Astrocyte (in vitro differentiated cells and primary cell): ENCODE measurements around the gene NUP210. TPM values are rescaled to one million over a fixed set of nuclear protein-coding genes. Genes with fewer than 3 reads are reported as not detected.

Source experiments
- DNase-seq: peaks from one replicate; pipeline ENCODE4 v3.0.0-alpha.2; 2010; ENCODE audit warnings: low read depth
- FAIRE-seq: peaks from 2 replicates; lab custom pipeline; 2011; peaks lifted over from hg19 to GRCh38; lab: Jason Lieb, UNC
- H2AFZ ChIP-seq: 2 replicates; pipeline ENCODE4 v1.6.0; 2012; ENCODE audit warnings: low read depth, low read length, inconsistent platforms
- H3K27ac ChIP-seq: 2 replicates; pipeline ENCODE4 v1.5.1; 2011; ENCODE audit warnings: low read depth, low read length, inconsistent platforms
- H3K27me3 ChIP-seq: 2 replicates; pipeline ENCODE4 v1.6.0; 2011; ENCODE audit warnings: low read length, inconsistent platforms; ENCODE audit not compliant: insufficient read depth
- H3K36me3 ChIP-seq: 2 replicates; pipeline ENCODE4 v1.5.1; 2011; ENCODE audit warnings: low read length, inconsistent platforms; ENCODE audit not compliant: insufficient read depth
- H3K4me1 ChIP-seq: 2 replicates; pipeline ENCODE4 v1.5.1; 2011; ENCODE audit warnings: low read length, inconsistent platforms; ENCODE audit not compliant: insufficient read depth
- H3K4me2 ChIP-seq: 2 replicates; pipeline ENCODE4 v1.6.0; 2012; ENCODE audit warnings: low read length, inconsistent platforms
- H3K4me3 ChIP-seq: 2 replicates; pipeline ENCODE4 v1.5.1; 2011; ENCODE audit warnings: low read depth, mild to moderate bottlenecking, low read length, inconsistent platforms; ENCODE audit not compliant: insufficient read depth
- H3K79me2 ChIP-seq: 2 replicates; pipeline ENCODE4 v1.6.0; 2012; ENCODE audit warnings: mild to moderate bottlenecking, low read length, inconsistent platforms; ENCODE audit not compliant: insufficient read depth
- H3K9ac ChIP-seq: 2 replicates; pipeline ENCODE4 v1.6.0; 2012; ENCODE audit warnings: mild to moderate bottlenecking, low read length, inconsistent platforms
- H3K9me3 ChIP-seq: 2 replicates; pipeline ENCODE4 v1.5.1; 2012; ENCODE audit warnings: low read depth, mild to moderate bottlenecking, low read length, inconsistent platforms; ENCODE audit not compliant: insufficient read depth
- H4K20me1 ChIP-seq: 2 replicates; pipeline ENCODE4 v1.6.0; 2012; ENCODE audit warnings: low read length, inconsistent platforms; ENCODE audit not compliant: insufficient read depth
- H3K27ac Mint-ChIP-seq: one replicate; pipeline ENCODE4 v1.8.0; 2021; ENCODE audit warnings: mild to moderate bottlenecking, mixed read lengths; ENCODE audit not compliant: unreplicated experiment
- H3K27me3 Mint-ChIP-seq: one replicate; pipeline ENCODE4 v1.8.0; 2021; ENCODE audit warnings: low read depth, mixed read lengths; ENCODE audit not compliant: unreplicated experiment
- H3K36me3 Mint-ChIP-seq: one replicate; pipeline ENCODE4 v1.8.0; 2021; ENCODE audit warnings: low read depth, mixed read lengths; ENCODE audit not compliant: unreplicated experiment
- H3K4me1 Mint-ChIP-seq: one replicate; pipeline ENCODE4 v1.8.0; 2021; ENCODE audit warnings: low read depth, mixed read lengths; ENCODE audit not compliant: unreplicated experiment
- H3K4me3 Mint-ChIP-seq: one replicate; pipeline ENCODE4 v1.8.0; 2021; ENCODE audit warnings: mild to moderate bottlenecking, moderate library complexity, mixed read lengths; ENCODE audit not compliant: unreplicated experiment
- H3K9me3 Mint-ChIP-seq: one replicate; pipeline ENCODE4 v1.8.0; 2021; ENCODE audit warnings: mild to moderate bottlenecking, mixed read lengths; ENCODE audit not compliant: unreplicated experiment
- CTCF ChIP-seq: IDR thresholded peaks from 2 replicates; pipeline ENCODE4 v1.5.1; 2011; ENCODE audit warnings: low read depth, mild to moderate bottlenecking, inconsistent platforms, low read length, moderate library complexity; ENCODE audit not compliant: insufficient read depth
- EZH2 ChIP-seq: IDR thresholded peaks from 2 replicates; pipeline ENCODE4 v1.6.1; 2012; ENCODE audit warnings: mild to moderate bottlenecking, low read length, inconsistent platforms; ENCODE audit not compliant: insufficient read depth
- total RNA-seq: library from RNA; stranded (reverse); gene quantifications from 2 replicates; pipeline ENCODE4 v1.2.1, GENCODE V29; 2021

NUP210 gene
- total RNA-seq, 1 donor from 2014 or later = 1.2 TPM

GRCh38 chr3:13280811-13281506, 139.2 kb downstream of the NUP210 start:
- Histone ChIP-seq H3K27me3 (peaks cover 32% of the 10 kb centered on the region), H3K36me3 (no peaks in the 10 kb centered on the region), H2AFZ (no peak overlapping the region), H3K27ac (no peak overlapping the region), H3K4me1 (peaks cover 21% of the 10 kb centered on the region), H4K20me1 (no peaks in the 10 kb centered on the region), H3K9ac (no peak overlapping the region), H3K79me2 (no peaks in the 10 kb centered on the region), H3K4me2 (peak overlapping the region; percentile 74), H3K4me3 (no peak overlapping the region), H3K9me3 (peaks cover 8% of the 10 kb centered on the region)
- no peaks in the 10 kb centered on the region for H3K27me3 Mint-ChIP-seq
- no peak for TF ChIP-seq CTCF
- no peak for TF ChIP-seq EZH2
- DNase-seq (no peak), FAIRE-seq (no peak)
- H3K36me3 Mint-ChIP-seq = peaks cover 2% of the 10 kb centered on the region
- peak overlapping the region; percentile 90 for H3K4me3 Mint-ChIP-seq
- peaks cover 27% of the 10 kb centered on the region for H3K4me1 Mint-ChIP-seq
- peak overlapping the region; percentile 86 for H3K27ac Mint-ChIP-seq
- peaks cover 10% of the 10 kb centered on the region for H3K9me3 Mint-ChIP-seq

DNA sequence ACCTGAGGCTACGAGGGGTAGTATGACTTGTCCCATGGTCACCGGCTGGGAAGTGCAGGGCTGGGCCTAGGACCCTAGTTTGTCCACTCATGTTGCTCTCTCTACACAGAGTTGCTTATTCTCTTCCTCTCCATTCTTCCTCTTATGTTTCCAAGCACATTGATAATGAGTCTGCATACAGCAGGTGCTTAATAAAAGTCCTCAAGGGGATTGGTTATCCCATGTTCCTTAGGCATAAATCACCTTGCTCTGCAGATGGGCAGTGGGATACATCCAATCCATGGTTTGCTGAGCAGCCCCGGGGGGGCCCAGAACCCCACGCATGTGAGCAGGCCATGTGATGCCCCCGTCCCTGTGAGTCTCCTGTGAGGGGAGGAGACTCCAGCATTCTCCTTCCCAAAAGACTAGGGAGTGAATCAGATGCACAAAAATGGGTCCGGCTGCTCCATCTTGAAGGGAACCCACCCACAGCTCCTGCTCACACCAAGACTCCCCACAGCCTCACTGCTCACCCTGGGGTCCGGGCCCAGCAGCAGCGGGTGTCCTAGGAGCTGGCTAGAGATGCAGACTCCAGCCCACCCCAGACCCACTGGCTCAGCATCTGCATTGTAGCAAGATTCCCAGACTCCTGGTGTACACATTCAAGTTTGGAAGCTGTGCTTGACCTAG, 139.9 kb downstream of the NUP210 start:
- H2AFZ ChIP-seq = no peak overlapping the region
- Mint-ChIP-seq H3K4me3 (no peak overlapping the region), H3K36me3 (peaks cover 2% of the 10 kb centered on the region), H3K27me3 (peaks cover 3% of the 10 kb centered on the region), H3K4me1 (peaks cover 27% of the 10 kb centered on the region), H3K27ac (no peak overlapping the region), H3K9me3 (peaks cover 10% of the 10 kb centered on the region)
- no peak for FAIRE-seq
- DNase-seq = no peak
- no peak overlapping the region for H3K4me3 ChIP-seq
- H3K79me2 ChIP-seq = no peaks in the 10 kb centered on the region
- H3K27me3 ChIP-seq = peaks cover 29% of the 10 kb centered on the region
- peaks cover 8% of the 10 kb centered on the region for H3K9me3 ChIP-seq
- no peak overlapping the region for H3K4me2 ChIP-seq
- H3K27ac ChIP-seq = no peak overlapping the region
- no peak for TF ChIP-seq EZH2
- no peak for TF ChIP-seq CTCF
- H4K20me1 ChIP-seq = no peaks in the 10 kb centered on the region
- no peak overlapping the region for H3K9ac ChIP-seq
- H3K36me3 ChIP-seq = no peaks in the 10 kb centered on the region
- H3K4me1 ChIP-seq = peaks cover 21% of the 10 kb centered on the region

GRCh38 chr3:13279532-13279910, 140.6 kb downstream of the NUP210 start:
- H3K79me2 ChIP-seq = no peaks in the 10 kb centered on the region
- peaks cover 5% of the 10 kb centered on the region for H3K27me3 Mint-ChIP-seq
- peaks cover 29% of the 10 kb centered on the region for H3K27me3 ChIP-seq
- no peak overlapping the region for H3K27ac ChIP-seq
- no peaks in the 10 kb centered on the region for H3K36me3 ChIP-seq
- no peaks in the 10 kb centered on the region for H4K20me1 ChIP-seq
- no peak overlapping the region for H3K4me3 Mint-ChIP-seq
- FAIRE-seq (no peak), DNase-seq (no peak)
- H3K9me3 Mint-ChIP-seq = peaks cover 10% of the 10 kb centered on the region
- TF ChIP-seq CTCF (no peak), EZH2 (no peak)
- H3K9ac ChIP-seq = no peak overlapping the region
- peaks cover 2% of the 10 kb centered on the region for H3K36me3 Mint-ChIP-seq
- H3K27ac Mint-ChIP-seq = no peak overlapping the region
- peaks cover 8% of the 10 kb centered on the region for H3K9me3 ChIP-seq
- no peak overlapping the region for H2AFZ ChIP-seq
- H3K4me1 ChIP-seq = peaks cover 21% of the 10 kb centered on the region
- peaks cover 27% of the 10 kb centered on the region for H3K4me1 Mint-ChIP-seq
- no peak overlapping the region for H3K4me3 ChIP-seq
- H3K4me2 ChIP-seq = no peak overlapping the region
